NK-92 (cell line): ENCODE results near the gene LRRTM3.

Experiments
- DNase-seq: peaks from one replicate; lab custom pipeline; 2025; ENCODE audit not compliant: unreplicated experiment; lab: John Stamatoyannopoulos, UW

Gene LRRTM3

DNA sequence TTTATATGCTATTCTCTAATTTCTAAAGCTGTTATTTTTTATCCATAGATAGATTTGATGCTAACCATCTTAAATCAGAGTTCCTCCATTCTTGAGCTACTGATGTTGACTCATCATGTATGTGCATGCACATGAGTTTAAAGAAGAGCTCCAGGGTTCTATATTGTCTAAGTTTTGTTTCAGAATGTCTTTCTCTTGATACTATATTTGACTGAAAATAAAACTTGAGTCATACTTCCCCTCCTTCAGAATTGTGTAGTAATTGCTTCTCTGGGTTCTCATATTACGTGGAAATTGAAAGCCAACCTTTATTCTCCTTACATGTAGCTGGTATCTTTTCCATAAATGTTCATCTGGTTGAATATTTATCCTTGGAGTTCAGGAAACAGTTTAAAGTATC lies 89.4 kb downstream of the LRRTM3 start:
- DNase-seq, result no peak

DNA sequence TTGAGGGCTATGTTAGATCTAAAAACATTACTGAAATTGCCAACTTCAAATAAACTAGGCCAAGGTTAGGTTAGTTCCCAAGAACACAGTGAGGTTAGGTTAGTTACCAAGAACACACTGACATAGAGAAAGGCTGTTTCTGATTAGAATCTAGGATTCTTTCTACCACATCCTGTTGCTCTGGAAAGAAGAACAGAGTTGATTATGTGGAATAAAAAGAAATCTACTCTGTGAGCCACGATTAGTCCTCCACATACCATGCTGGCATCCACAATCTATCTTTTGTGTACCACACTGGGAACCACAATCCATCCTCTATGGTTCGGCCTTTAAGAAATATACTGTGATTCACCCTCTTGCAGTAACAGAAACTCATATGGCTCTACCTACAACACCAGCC lies 91.4 kb downstream of the LRRTM3 start:
- no peak for DNase-seq

DNA sequence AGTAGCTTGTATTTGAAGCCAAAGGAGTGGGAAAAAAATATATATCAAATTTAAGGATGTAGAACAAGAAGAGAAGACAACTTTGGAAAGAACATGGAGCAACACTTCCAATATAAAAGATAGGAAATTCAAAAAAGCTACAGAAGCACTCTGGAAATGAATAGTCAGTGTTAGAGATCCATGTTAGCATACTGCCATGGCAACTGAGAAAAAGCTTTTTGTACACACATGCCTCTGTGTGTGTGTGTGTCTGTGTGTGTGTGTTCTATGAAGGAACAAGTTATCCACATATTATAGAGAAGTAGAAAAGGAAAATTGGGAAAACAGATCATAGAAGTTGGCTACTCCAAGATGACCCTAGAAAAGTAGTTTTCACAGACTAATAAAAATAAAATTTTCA lies 96.3 kb downstream of the LRRTM3 start:
- no peak for DNase-seq

DNA sequence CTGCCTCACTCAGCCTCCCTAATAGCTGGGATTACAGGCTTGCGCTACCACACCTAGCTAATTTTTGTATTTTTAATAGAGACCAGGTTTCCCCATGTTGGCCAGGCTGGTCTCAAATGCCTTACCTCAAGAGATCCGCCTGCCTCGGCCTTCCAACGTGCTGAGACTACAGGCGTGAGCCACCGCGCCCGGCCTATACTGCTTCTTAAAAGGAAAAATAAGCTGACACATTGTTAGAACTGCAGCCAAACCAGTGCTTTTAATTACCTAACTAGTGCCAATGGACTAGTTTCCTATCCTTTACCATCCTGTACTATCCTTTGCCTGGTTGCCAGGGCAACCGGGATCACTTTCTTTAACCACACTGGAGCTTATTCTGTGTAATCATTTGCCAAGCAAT lies 108.0 kb downstream of the LRRTM3 start:
- DNase-seq, result no peak

DNA sequence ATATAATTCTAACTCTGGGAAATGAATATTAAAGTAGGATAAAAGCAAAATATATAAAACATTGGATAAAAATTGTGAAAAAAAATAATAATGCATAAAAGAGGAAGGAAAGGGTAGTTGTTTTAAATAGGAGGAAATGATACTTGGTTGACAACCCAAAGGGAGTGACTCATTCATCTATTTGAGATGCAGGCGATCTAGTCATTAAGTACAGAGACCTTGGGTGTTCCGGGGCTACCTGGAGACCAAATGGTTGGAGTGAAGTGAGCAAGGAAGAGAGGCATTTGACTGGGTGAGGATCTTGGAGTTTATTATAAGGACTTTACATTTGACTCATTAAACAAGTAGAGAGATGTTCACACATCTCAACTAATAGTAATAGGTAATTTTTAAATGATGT lies 111.0 kb downstream of the LRRTM3 start:
- DNase-seq, result no peak

DNA sequence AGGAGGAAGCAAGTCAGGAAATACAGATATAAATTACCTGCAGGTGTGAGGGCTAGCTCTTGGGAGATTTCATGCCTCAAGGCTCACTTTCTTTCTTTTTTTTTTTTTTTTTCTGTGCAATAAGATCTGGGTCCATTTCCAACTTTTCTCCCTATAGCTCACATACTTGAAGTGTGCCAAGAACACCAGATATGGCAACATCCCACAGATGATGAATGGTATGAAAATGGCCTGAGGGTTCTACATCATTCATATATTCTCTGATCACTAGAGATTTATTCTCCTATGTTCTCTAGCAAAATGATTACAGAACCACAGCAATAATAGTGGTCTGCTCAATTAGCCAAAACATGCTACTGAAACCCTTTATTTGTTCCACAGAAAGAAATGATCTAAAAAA lies 117.2 kb downstream of the LRRTM3 start:
- DNase-seq, result no peak

DNA sequence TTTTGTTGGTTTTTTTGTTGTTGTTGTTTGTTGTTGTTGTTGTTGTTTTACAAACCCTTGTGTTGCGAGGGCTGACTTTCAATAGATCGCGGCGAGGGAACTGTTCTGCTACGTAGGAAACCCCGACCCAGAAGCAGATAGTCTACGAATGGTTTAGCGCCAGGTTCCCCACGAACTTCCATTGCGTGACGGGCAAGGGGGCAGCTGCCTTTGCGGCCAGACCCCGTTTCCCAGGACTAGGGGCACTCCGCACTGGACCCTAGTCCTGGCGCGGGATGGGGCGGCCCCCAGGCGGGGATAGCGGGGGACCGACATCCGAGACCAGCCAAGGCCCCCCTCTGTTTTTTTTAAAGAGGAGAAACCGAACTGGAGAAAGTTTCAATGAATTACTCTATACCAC lies 119.6 kb downstream of the LRRTM3 start:
- no peak for DNase-seq

DNA sequence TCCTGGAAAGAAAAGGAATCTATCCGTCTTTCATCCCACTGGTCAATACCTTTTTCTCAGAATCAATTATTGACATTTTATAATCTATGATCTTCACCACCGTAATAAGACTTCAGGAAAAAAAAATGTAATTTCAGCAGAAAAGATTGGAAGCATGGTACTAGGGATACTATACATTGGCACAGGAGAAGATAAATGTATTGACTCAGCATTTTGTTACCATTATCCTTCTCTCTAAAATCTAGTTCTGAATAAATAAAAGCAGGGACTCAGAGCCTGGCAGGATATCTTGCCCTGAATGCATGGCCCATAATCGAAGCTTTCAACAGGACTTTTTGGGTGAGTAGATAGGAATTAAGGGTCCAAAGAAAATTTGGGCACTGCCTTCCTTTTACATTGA lies 120.7 kb downstream of the LRRTM3 start:
- DNase-seq, result no peak

DNA sequence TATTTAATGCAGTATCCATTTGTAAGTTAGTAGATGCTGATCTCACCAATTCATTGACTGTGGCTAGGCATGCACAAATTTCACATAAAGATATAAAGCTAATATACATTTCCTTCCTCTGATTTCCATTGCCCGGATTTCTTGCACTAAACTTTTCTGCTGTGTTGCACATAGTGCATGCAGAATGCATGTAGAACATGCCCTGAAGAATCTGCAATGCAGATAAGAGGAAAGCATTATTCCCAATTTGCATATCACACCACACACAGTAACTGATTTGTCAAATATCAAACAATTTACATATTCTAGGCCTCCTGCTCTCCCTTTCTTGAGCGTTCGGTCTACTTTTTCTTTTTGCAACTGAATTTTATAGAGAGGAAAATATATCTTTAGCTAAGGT lies 124.2 kb downstream of the LRRTM3 start:
- no peak for DNase-seq

DNA sequence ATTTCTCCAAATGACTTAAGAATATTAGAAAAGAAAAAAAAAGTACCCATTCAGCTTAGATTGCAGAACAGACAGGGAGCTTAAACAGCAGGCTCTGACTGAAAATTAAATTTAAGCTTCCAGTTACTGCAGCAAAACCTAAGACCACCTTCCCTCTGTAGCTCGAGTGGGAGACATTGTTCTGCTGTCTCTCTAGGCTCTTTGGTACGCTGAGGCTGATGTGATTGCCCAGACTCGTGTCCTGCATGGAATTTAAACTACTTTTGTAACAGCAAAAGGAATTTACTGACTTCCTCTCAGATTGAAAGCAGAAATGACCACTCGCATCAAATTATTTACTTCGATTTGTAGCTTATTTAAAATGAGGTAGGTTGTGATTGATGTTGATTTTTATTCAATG lies 124.6 kb downstream of the LRRTM3 start:
- no peak for DNase-seq

DNA sequence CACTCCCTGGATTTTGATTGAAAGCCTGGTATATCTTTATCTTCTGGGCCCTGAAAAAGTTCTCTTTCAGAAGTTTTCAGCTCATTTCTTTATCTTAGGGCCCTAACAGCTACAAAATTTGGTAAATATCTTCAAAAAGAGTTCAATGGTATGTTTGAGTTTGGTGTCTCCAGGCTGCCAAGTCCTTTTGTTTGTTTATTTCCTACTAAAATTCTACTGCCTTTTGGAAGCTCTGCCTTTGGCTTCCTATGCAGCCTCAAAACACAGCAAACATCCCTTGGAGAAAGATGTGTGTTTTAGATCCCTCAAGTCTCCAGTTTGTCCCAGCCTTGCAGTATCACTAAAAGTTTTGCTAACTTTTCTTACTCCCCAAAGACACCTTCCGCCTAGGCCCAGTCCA lies 146.8 kb downstream of the LRRTM3 start:
- DNase-seq, result no peak

DNA sequence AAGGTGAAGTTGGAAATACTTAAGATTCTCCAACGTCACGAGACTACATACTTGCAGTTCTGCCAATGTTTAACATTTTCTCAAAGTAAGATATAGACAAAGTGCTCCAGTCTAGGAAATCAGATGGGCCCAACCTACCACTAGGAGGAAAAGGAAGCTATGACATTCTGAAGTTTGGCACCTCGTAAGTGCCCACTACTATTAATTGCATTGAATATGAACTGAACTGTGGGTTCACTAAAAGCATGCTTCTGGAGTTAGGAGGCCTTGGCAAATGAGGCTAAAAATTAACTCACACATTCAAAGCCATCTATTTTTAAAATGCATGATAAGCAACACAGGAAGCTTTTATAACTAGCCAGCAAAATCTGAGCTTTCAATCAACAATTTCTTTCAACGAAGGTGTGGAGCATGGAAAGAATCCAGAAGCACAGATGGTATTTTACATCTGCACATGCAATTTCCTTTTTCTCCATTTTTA lies 149.7 kb downstream of the LRRTM3 start:
- no peak for DNase-seq

DNA sequence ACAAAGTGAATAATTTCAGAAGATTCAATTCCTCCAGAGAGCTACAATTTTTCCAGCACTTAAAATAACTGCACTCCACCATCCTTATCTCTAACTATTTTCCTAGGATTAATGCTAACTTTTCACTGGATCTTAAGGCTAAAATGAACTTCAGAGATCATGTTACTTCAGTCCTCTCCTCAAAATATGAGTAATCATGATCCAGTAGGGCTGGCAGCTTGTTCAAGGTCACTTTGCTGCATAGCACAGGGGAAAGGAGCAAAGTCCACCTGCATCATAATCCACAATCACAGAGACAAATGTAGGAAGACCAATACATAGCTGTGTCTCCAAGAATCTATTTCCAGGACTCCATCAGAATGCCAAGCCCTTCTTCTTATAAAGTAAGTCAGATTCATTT lies 150.3 kb downstream of the LRRTM3 start:
- DNase-seq, result no peak

DNA sequence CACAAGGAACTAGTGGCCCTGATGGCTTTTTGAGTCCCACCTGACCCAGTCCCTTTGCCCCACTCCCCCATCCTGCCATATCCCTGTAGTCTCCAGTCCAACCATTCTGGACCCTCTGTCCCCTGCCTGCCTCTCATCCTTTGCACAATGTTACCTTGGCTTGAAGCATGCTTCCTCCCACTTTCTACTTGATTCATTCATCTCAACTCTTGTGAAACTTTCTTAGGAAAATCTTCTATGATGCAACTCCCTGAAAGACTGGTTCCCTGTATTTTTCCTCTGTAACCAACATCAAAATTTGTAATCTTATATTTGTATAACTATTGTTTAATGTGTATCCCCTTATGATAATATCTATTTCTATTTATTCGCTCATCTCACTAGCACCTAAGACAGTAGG lies 151.5 kb downstream of the LRRTM3 start:
- no peak for DNase-seq

DNA sequence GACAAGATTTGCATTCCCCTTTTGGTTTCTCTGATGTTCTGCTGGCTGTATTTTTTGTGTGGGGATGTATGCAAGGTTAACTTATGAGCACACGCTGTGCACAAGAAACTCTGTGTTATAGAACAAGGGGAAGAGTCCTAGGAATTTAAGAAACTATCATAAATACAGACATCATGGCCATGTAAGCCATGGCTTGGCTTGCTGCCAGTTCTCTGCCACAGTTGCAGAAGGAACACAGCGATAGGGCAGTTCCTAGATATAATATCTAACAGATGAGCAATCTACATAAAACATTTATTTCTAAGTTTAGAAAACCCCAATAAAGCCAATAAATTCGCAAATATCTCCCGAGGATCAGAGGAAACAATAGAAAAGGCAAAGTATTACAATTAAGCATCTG lies 153.3 kb downstream of the LRRTM3 start:
- no peak for DNase-seq

DNA sequence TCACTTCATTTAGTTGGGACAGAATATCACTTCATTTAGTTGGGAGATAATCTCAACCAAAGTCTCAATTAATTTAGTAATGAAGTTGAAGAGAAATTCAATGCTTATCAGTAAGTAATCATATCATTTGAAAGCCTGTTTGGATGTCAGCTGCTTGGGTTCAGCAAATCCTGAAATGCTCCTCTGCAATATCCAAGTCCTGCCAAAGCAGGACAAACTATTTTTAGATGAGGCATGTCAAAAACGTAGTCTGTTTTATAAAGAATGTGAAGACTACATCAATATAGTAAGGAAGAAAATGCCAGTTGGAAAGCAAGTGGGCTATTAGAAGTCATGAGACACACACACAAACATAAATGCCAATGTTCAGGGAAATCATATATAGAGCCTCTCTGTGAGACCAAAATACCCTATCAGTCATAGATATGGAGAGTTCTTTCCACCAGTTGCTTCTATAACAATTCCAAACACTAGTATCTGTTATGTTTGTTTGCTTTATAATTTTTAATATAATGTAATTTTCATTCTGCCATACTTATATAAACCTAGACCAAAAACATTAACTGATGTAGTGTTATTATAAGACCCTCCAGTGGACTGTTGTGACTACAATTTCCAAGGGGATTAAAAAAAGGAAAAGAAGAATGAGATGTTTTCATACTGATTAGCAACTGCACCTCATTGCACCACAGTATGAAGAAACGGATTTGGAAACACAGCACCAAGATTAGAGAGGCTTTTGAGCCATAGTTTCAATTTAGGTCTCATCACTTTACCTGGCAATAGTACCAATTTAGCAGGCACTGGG lies 160.7 kb downstream of the LRRTM3 start:
- no peak for DNase-seq

DNA sequence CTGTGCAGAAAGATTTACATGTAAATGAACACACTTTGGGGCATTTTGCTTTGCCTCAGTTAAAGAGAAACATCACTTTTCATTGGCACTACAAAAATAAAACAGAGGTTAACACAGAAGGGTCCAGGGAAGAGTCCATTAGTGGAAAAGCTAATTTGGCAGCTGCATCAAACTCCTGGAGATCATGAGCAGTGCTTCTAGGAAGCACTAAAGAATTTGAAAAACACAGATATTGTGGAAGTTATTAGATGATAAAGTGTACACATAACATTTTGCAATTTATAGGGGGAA lies 161.2 kb downstream of the LRRTM3 start:
- DNase-seq, result no peak

DNA sequence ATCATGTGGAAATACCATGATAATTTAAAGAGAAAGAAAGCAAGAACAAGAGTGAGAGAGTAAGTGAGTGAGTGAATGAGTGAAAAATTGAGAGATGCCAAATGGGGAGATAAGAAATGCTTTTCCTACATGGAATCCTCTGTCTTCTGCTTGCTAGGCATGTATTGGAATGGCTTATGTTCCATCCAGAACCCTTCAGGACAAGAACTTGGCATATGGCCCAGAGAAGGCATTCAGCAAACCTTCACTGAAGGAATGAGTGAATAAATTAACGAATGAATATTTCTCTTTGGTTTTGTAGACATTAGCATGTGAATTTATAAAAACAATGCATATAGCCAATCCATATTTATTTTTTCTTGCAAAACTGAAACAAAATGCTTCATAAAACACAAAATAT lies 162.2 kb downstream of the LRRTM3 start:
- no peak for DNase-seq

DNA sequence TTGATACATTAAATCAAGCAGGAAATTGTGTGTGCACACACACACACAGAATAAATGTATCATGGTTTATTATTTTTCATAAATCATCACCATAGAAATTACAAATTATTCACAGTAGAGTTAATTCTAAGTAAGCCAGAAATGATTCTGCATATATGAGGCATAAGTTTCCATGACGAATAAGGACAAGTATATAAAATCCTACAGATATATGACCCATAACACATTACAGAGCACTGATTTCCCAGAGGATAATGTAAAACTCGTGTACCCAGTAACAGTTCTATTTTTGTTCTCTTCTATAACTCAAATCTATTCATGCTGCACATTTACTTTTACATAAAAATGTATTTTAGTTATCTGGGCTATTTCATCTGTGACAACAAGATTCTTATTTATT lies 169.7 kb downstream of the LRRTM3 start:
- DNase-seq, result no peak

DNA sequence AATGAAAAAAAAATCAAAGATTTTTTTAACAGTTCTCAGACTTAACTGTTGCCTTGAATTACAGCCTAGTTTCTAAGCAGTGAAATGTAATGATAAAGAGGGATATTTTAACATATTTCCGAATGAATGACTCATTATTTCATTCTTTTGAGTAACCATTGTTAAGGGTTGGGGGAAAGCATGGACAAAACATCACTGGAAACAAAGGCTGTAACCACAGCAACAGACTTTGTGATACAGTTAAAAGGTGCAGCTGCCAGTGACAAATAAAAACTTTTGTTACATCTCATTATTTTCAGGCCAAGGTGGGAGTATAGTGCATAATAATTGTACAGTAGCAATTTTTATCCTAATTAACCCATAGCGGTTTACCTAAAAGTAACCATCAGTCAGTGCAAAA lies 172.6 kb downstream of the LRRTM3 start:
- DNase-seq, result no peak

DNA sequence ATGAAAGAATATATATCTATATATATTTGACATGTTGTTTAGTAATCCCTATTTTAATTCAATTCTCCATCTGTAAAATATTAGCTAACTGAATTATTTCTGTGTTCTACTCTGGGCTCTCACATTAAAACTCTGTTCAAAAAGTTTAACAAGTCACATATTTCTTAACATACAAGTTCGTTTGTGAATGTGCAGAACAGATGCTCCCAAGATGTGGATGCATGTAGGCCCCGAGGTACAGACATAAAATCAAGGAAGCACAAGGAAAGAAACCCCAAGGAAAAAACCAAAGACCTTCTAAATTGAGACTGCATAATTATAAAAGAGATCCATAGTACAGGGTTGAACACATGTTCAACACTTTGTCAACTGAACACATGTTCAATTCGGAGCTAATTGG lies 175.1 kb downstream of the LRRTM3 start:
- no peak for DNase-seq

DNA sequence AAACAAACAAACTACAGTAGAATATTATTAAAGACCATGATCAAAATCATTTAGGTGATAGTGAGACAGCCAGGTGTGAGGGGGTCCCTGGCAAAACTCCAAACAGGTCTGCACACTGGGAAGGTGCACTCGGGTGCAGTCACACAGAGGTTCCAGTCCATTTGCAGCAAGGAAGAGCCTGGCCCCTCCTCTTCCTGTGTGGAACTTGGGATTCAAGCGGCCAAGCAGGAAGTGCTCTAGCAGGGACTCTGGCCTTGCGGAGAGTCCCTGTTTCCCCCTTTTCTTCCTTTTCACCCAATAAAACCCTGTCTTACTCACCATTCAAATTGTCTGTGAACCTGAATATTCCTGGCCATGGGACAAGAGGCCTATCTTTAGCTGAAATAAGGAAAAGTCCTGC lies 181.8 kb downstream of the LRRTM3 start:
- no peak for DNase-seq

DNA sequence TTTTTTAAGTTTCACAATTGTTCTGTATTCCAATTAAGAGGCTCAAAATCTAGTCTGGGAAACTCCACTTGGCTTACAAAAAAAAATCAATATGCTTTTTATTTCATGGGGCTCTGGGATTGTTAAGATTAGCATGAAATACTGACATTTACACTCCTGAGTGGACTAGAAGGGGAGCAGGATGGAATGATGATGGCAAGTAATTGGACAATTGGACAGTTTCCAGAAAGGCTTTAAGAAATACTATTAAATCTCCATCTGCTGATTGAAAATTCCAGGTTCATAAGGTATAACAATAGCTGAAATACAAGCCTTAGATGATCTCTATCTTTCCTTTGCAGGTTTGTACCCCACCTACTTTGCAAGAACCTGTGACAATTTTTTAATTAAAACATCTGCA lies 184.4 kb downstream of the LRRTM3 start:
- no peak for DNase-seq

DNA sequence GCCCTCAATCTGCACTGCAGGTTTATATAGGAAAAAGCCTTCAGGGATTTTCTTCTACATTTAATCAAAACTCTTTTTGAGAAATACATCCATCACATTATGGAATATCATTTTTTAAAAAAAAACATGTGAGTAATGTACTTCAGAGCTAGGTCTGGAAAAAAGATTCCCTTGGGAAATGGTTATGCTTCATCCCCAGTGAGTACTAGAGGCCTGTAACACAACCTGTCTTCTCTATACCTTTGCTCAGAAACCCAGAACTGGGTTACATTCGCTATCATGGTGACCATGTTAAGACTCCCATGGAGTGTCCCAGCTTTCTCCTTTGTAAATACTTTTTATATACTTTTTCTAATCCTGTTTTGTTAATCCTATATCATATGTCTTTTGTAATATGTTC lies 186.9 kb downstream of the LRRTM3 start:
- no peak for DNase-seq
